ENCODE results near the gene PDCD1LG2.

DNA sequence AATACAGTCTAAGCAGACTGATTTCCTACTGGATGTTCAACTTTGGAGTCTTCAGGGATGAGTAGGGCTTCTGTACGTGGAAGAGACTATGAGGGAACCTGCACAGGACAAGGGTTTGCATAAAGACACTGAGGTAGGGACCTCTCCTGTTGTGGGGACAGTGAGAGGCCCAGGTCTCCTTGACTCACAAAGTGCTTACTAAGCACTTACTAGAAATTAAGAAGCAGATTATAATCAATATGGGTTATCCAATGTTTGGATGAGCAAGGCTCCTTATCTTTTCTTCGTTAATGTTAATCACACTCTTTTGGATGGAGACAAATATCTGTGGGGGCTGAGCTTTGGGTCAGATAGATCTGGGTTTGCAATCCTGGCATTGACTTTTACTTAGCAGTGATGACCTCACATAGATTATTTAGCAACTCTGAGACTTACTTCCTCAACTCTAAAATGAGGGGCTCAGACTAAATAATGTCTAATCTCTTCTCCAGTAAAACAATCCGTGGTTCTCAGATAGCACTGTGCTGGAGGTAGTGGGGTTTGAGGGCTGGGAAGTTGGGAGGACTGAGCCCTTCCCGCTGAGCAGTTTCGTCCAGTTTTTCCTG lies 45.9 kb downstream of the PDCD1LG2 start:
- no peak for TF ChIP-seq EZH2phosphoT487 (IDR thresholded peaks at IDR 0.05; ENCODE audit: low read depth)
- TF ChIP-seq, protein P1, sequence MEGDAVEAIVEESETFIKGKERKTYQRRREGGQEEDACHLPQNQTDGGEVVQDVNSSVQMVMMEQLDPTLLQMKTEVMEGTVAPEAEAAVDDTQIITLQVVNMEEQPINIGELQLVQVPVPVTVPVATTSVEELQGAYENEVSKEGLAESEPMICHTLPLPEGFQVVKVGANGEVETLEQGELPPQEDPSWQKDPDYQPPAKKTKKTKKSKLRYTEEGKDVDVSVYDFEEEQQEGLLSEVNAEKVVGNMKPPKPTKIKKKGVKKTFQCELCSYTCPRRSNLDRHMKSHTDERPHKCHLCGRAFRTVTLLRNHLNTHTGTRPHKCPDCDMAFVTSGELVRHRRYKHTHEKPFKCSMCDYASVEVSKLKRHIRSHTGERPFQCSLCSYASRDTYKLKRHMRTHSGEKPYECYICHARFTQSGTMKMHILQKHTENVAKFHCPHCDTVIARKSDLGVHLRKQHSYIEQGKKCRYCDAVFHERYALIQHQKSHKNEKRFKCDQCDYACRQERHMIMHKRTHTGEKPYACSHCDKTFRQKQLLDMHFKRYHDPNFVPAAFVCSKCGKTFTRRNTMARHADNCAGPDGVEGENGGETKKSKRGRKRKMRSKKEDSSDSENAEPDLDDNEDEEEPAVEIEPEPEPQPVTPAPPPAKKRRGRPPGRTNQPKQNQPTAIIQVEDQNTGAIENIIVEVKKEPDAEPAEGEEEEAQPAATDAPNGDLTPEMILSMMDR (IDR thresholded peaks at IDR 0.05; ENCODE audit: low read depth, low read length): no peak
